ENCODE measurements around the gene SLK. TPM values are rescaled to one million over a fixed set of nuclear protein-coding genes. Genes with fewer than 3 reads are reported as not detected.

The SLK gene
- total RNA-seq, 4 donors from 2014 or later = 57.7 to 76.9 (median 64.5) TPM

- intact Hi-C loops (cut with DNase I) = no loop called here
- no peaks in the 10 kb centered on the region for H3K4me1 ChIP-seq
- WGBS, 2 donors = 93 to 94% methylated on average over 8 of the region's 8 CpGs
- no peak for DNase-seq
- no peaks in the 10 kb centered on the region for H3K27me3 ChIP-seq
- peaks cover 27 to 35% of the 10 kb centered on the region in 2 donors for H3K36me3 ChIP-seq
- H3K4me3 ChIP-seq (replicated peaks in 1 of 3) = no peak overlapping the region
- no peaks in the 10 kb centered on the region for H3K9me3 ChIP-seq
- no peak overlapping the region for H3K27ac ChIP-seq
- TF ChIP-seq POLR2A (IDR thresholded peaks at IDR 0.05) (no peak), CTCF (IDR thresholded peaks at IDR 0.05) (no peak)
These were observed 38.4 kb downstream of the SLK start for GRCh38 chr10:104005172-104005863.

GRCh38 chr10:104011904-104012303 lies 45.0 kb downstream of the SLK start:
- H3K9me3 ChIP-seq = no peaks in the 10 kb centered on the region
- TF ChIP-seq CTCF (IDR thresholded peaks at IDR 0.05) = no peak
- no peak for TF ChIP-seq POLR2A (IDR thresholded peaks at IDR 0.05)
- no peak for DNase-seq
- no peaks in the 10 kb centered on the region for H3K27me3 ChIP-seq
- no peak overlapping the region for H3K27ac ChIP-seq
- H3K4me3 ChIP-seq (replicated peaks in 1 of 3) = no peak overlapping the region
- intact Hi-C loops (cut with DNase I) = no loop called here
- 93 to 97% methylated on average over 2 of the region's 2 CpGs for WGBS, 2 donors
- peaks cover 0 to 16% of the 10 kb centered on the region in 2 donors for H3K36me3 ChIP-seq
- no peaks in the 10 kb centered on the region for H3K4me1 ChIP-seq

GRCh38 chr10:104013489-104013888 lies 46.5 kb downstream of the SLK start:
- intact Hi-C loops (cut with DNase I) = no loop called here
- DNase-seq = no peak
- H3K9me3 ChIP-seq = no peaks in the 10 kb centered on the region
- no peak for TF ChIP-seq POLR2A (IDR thresholded peaks at IDR 0.05)
- no peak for TF ChIP-seq CTCF (IDR thresholded peaks at IDR 0.05)
- H3K4me3 ChIP-seq (replicated peaks in 1 of 3) = no peak overlapping the region
- H3K36me3 ChIP-seq = peaks cover 0 to 14% of the 10 kb centered on the region in 2 donors
- H3K4me1 ChIP-seq = no peaks in the 10 kb centered on the region
- 92 to 95% methylated on average over 4 of the region's 4 CpGs for WGBS, 2 donors
- no peak overlapping the region for H3K27ac ChIP-seq
- no peaks in the 10 kb centered on the region for H3K27me3 ChIP-seq

GRCh38 chr10:104014176-104014575 lies 47.2 kb downstream of the SLK start:
- intact Hi-C loops (cut with DNase I) = no loop called here
- Histone ChIP-seq H3K27ac (no peak overlapping the region), H3K4me3 (replicated peaks in 1 of 3) (no peak overlapping the region), H3K27me3 (no peaks in the 10 kb centered on the region), H3K4me1 (no peaks in the 10 kb centered on the region), H3K9me3 (no peaks in the 10 kb centered on the region), H3K36me3 (peaks cover 5 to 15% of the 10 kb centered on the region in 2 donors)
- WGBS, 2 donors = 92 to 95% methylated on average over 2 of the region's 2 CpGs
- TF ChIP-seq POLR2A (IDR thresholded peaks at IDR 0.05) (no peak), CTCF (IDR thresholded peaks at IDR 0.05) (no peak)
- no peak for DNase-seq

GRCh38 chr10:104016661-104017060 lies 49.7 kb downstream of the SLK start:
- no peak overlapping the region for H3K27ac ChIP-seq
- no peaks in the 10 kb centered on the region for H3K27me3 ChIP-seq
- H3K9me3 ChIP-seq = no peaks in the 10 kb centered on the region
- H3K4me3 ChIP-seq (replicated peaks in 1 of 3) = no peak overlapping the region
- no peaks in the 10 kb centered on the region for H3K4me1 ChIP-seq
- DNase-seq = no peak
- intact Hi-C loops (cut with DNase I) = no loop called here
- peaks cover 21 to 34% of the 10 kb centered on the region in 2 donors for H3K36me3 ChIP-seq
- 68 to 77% methylated on average over 1 of the region's 1 CpG for WGBS, 2 donors
- TF ChIP-seq POLR2A (IDR thresholded peaks at IDR 0.05) = no peak
- no peak for TF ChIP-seq CTCF (IDR thresholded peaks at IDR 0.05)

Measured in thyroid gland (tissue), 4 donors.